H1 (cell line): ENCODE results near the gene CNIH1. TPM values are rescaled to one million over a fixed set of nuclear protein-coding genes. Genes with fewer than 3 reads are reported as not detected.
A peak's percentile ranks its signal among the peaks of the same experiment; 100 is the strongest.

Source experiments
- CTCF ChIA-PET: fragments of 300-600 bp; sonication (Branson Sonifier 250); formaldehyde crosslinking; loops from one replicate; lab custom pipeline; 2021; ENCODE audit not compliant: partially characterized antibody; lab: Charles Lee
- POLR2A ChIA-PET: fragments of 300-600 bp; sonication (Branson Sonifier 250); formaldehyde crosslinking; loops from one replicate; lab custom pipeline; 2021; ENCODE audit warnings: inconsistent platforms; ENCODE audit not compliant: partially characterized antibody; lab: Charles Lee
- DNase-seq, 2 experiments: peaks; one replicate each; pipeline versions ENCODE4 v3.0.0 to v3.0.0-alpha.2; 2010 to 2022; ENCODE audit warnings: low spot score in 2 of 2, low read depth in 1 of 2, mixed read lengths in 1 of 2
- FAIRE-seq: peaks from 2 replicates; lab custom pipeline; 2011; peaks lifted over from hg19 to GRCh38; lab: Jason Lieb, UNC
- H2AFZ ChIP-seq: 2 replicates; pipeline ENCODE4 v1.8.1; 2012; ENCODE audit warnings: low read length, inconsistent platforms
- H2AK5ac ChIP-seq: 2 replicates; pipeline ENCODE4 v1.6.1; 2013; ENCODE audit warnings: low read depth, low read length
- H2BK120ac ChIP-seq: replicated peaks from 2 replicates; pipeline ENCODE3; 2013; ENCODE audit warnings: low read depth, low read length, inconsistent platforms
- H2BK12ac ChIP-seq: 2 replicates; pipeline ENCODE4 v1.6.1; 2013; ENCODE audit warnings: low read depth, low read length
- H2BK15ac ChIP-seq: 2 replicates; pipeline ENCODE4 v1.6.1; 2013; ENCODE audit warnings: low read length
- H2BK20ac ChIP-seq: 2 replicates; pipeline ENCODE4 v1.6.1; 2013; ENCODE audit warnings: low read length
- H2BK5ac ChIP-seq: 2 replicates; pipeline ENCODE4 v1.6.1; 2013; ENCODE audit warnings: low read depth, low read length
- H3K14ac ChIP-seq: 2 replicates; pipeline ENCODE4 v1.6.1; 2013; ENCODE audit warnings: inconsistent platforms; ENCODE audit not compliant: insufficient read length
- H3K18ac ChIP-seq: 2 replicates; pipeline ENCODE4 v1.6.1; 2013; ENCODE audit warnings: low read length; ENCODE audit errors: extremely low read depth
- H3K23ac ChIP-seq: 2 replicates; pipeline ENCODE4 v1.6.1; 2013; ENCODE audit warnings: inconsistent platforms; ENCODE audit not compliant: insufficient read length
- H3K23me2 ChIP-seq: 2 replicates; pipeline ENCODE4 v1.6.1; 2013; ENCODE audit warnings: low read depth, low read length
- H3K27ac ChIP-seq: 2 replicates; pipeline ENCODE4 v1.6.1; 2011; ENCODE audit warnings: low read depth, low read length, inconsistent platforms
- H3K27me3 ChIP-seq, 4 experiments: replicated peaks in 1 of 4; 1 replicate in 1 of 4; 2 replicates in 3 of 4; pipeline versions ENCODE4 v1.6.1 to v1.8.1; 2011 to 2013; ENCODE audit warnings: low read length in 3 of 4, mild to moderate bottlenecking in 3 of 4, inconsistent platforms in 2 of 4, mixed read lengths in 2 of 4, moderate library complexity in 1 of 4; ENCODE audit not compliant: control insufficient read depth in 3 of 4, insufficient read depth in 3 of 4; ENCODE audit errors: extremely low read depth in 1 of 4
- H3K36me3 ChIP-seq, 4 experiments: 2 replicates each; pipeline versions ENCODE4 v1.6.1 to v1.8.1; 2011 to 2013; ENCODE audit warnings: mild to moderate bottlenecking in 4 of 4, low read length in 3 of 4, moderate library complexity in 2 of 4, control low read depth in 1 of 4, inconsistent platforms in 1 of 4; ENCODE audit not compliant: insufficient read depth in 4 of 4, control insufficient read depth in 2 of 4
- H3K4ac ChIP-seq: replicated peaks from 2 replicates; pipeline ENCODE3; 2013; ENCODE audit warnings: low read length, low read depth, mixed read lengths, inconsistent platforms; ENCODE audit not compliant: insufficient read length
- H3K4me1 ChIP-seq, 4 experiments: replicated peaks in 1 of 4; 1 replicate in 1 of 4; 2 replicates in 3 of 4; pipeline versions ENCODE4 v1.6.1 to v1.8.1; 2011 to 2013; ENCODE audit warnings: low read length in 3 of 4, inconsistent platforms in 2 of 4, mixed read lengths in 1 of 4; ENCODE audit not compliant: insufficient read depth in 4 of 4, control insufficient read depth in 3 of 4
- H3K4me2 ChIP-seq, 2 experiments: 2 replicates each; pipeline versions ENCODE4 v1.6.1 to v1.8.1; 2011 to 2013; ENCODE audit warnings: low read depth in 2 of 2, low read length in 2 of 2, control low read depth in 1 of 2, inconsistent platforms in 1 of 2, mild to moderate bottlenecking in 1 of 2; ENCODE audit not compliant: insufficient read depth in 1 of 2
- H3K4me3 ChIP-seq, 4 experiments: fragments of 200-600, 300-600 bp in 1 of 4; sonication (generic), shearing (Covaris generic), sonication (Bioruptor Twin) in 1 of 4; 2 replicates each; pipeline versions ENCODE4 v1.5.1 to v1.8.1; 2011 to 2016; ENCODE audit warnings: low read length in 4 of 4, low read depth in 3 of 4, control low read depth in 2 of 4, inconsistent platforms in 2 of 4, mild to moderate bottlenecking in 2 of 4, mixed read lengths in 1 of 4, moderate library complexity in 1 of 4; ENCODE audit not compliant: insufficient read depth in 2 of 4; ENCODE audit errors: extremely low read depth in 1 of 4
- H3K56ac ChIP-seq: replicated peaks from 2 replicates; pipeline ENCODE3; 2013; ENCODE audit warnings: low read depth, mild to moderate bottlenecking, mixed read lengths, low read length, inconsistent platforms; ENCODE audit not compliant: insufficient read length
- H3K79me1 ChIP-seq: 2 replicates; pipeline ENCODE4 v1.6.1; 2013; ENCODE audit warnings: low read depth, low read length, control low read depth
- H3K79me2 ChIP-seq, 2 experiments: 2 replicates each; pipeline versions ENCODE4 v1.6.1 to v1.8.1; 2012 to 2013; ENCODE audit warnings: low read length in 2 of 2, mild to moderate bottlenecking in 2 of 2, inconsistent platforms in 1 of 2; ENCODE audit not compliant: insufficient read depth in 2 of 2, control insufficient read depth in 1 of 2
- H3K9ac ChIP-seq, 4 experiments: replicated peaks in 1 of 4; 1 replicate in 1 of 4; 2 replicates in 3 of 4; pipeline versions ENCODE4 v1.6.1 to v1.8.1; 2011 to 2013; ENCODE audit warnings: low read depth in 3 of 4, low read length in 3 of 4, control low read depth in 2 of 4, mild to moderate bottlenecking in 2 of 4, moderate library complexity in 2 of 4, inconsistent platforms in 1 of 4; ENCODE audit errors: extremely low read depth in 1 of 4
- H3K9me3 ChIP-seq, 2 experiments: 2 replicates each; pipeline versions ENCODE4 v1.6.1 to v1.8.1; 2012 to 2013; ENCODE audit warnings: mild to moderate bottlenecking in 2 of 2, moderate library complexity in 2 of 2, control low read depth in 1 of 2, inconsistent platforms in 1 of 2, low read depth in 1 of 2, low read length in 1 of 2, mixed read lengths in 1 of 2; ENCODE audit not compliant: insufficient read depth in 2 of 2
- H4K20me1 ChIP-seq, 2 experiments: replicated peaks in 1 of 2; 2 replicates each; pipeline versions ENCODE3 to v1.8.1; 2011 to 2013; ENCODE audit warnings: inconsistent platforms in 2 of 2, low read length in 2 of 2, mild to moderate bottlenecking in 1 of 2; ENCODE audit not compliant: insufficient read depth in 2 of 2, control insufficient read depth in 1 of 2
- H4K5ac ChIP-seq: 2 replicates; pipeline ENCODE4 v1.6.1; 2013; ENCODE audit warnings: low read length, low read depth, mixed read lengths, inconsistent platforms; ENCODE audit not compliant: insufficient read length
- H4K8ac ChIP-seq: 2 replicates; pipeline ENCODE4 v1.8.0; 2013; ENCODE audit warnings: mild to moderate bottlenecking, moderate library complexity, low read length, inconsistent platforms; ENCODE audit not compliant: insufficient read depth; ENCODE audit errors: extremely low read depth
- H4K91ac ChIP-seq: replicated peaks from 2 replicates; pipeline ENCODE3; 2013; ENCODE audit warnings: low read length, mixed read lengths, inconsistent platforms; ENCODE audit not compliant: insufficient read length
- BACH1 ChIP-seq: IDR thresholded peaks from 2 replicates; pipeline ENCODE4 v1.6.1; 2012; ENCODE audit warnings: low read length, improper control_type of control experiment
- BRCA1 ChIP-seq: IDR thresholded peaks from 2 replicates; pipeline ENCODE4 v1.6.1; 2012; ENCODE audit warnings: low read depth, low read length, improper control_type of control experiment
- CBX5 ChIP-seq: fragments of 300-800, 300-1000 bp; sonication (generic); IDR thresholded peaks from 2 replicates; pipeline ENCODE4 v1.7.1; 2016; ENCODE audit warnings: antibody characterized with exemption, low read length, low read depth
- EGR1 ChIP-seq: IDR thresholded peaks from 2 replicates; pipeline ENCODE4 v1.6.1; 2011; ENCODE audit warnings: low read depth, low read length, borderline replicate concordance
- JUND ChIP-seq: IDR thresholded peaks from 2 replicates; pipeline ENCODE4 v1.6.1; 2011; ENCODE audit warnings: mild to moderate bottlenecking, improper control_type of control experiment, low read length
- KDM1A ChIP-seq: fragments of 200-600, 300-600 bp; sonication (generic); IDR thresholded peaks from 2 replicates; pipeline ENCODE4 v1.7.1; 2016; ENCODE audit warnings: mild to moderate bottlenecking, low read length, borderline replicate concordance
- MAX ChIP-seq: IDR thresholded peaks from 2 replicates; pipeline ENCODE4 v1.6.1; 2012; ENCODE audit warnings: inconsistent platforms
- RFX5 ChIP-seq: IDR thresholded peaks from 2 replicates; pipeline ENCODE4 v1.6.1; 2011; ENCODE audit warnings: low read depth, low read length, improper control_type of control experiment, borderline replicate concordance
- SIN3A ChIP-seq, 2 experiments: IDR thresholded peaks in 1 of 2; conservative IDR thresholded peaks in 1 of 2; 2 replicates each; pipeline ENCODE4 v1.6.1; 2011 to 2012; ENCODE audit warnings: low read length in 2 of 2, improper control_type of control experiment in 1 of 2, low read depth in 1 of 2, mild to moderate bottlenecking in 1 of 2
- SP4 ChIP-seq: IDR thresholded peaks from 2 replicates; pipeline ENCODE4 v1.6.1; 2012; ENCODE audit warnings: low read length, inconsistent platforms
- TAF1 ChIP-seq: IDR thresholded peaks from 2 replicates; pipeline ENCODE4 v1.6.1; 2011; ENCODE audit warnings: mild to moderate bottlenecking, low read depth, low read length
- TBP ChIP-seq: IDR thresholded peaks from 2 replicates; pipeline ENCODE4 v1.6.1; 2011; ENCODE audit warnings: low read depth, low read length, improper control_type of control experiment
- polyA plus RNA-seq, 7 experiments: library from polyadenylated mRNA; depleted of rRNA in 3 of 7; stranded (reverse) in 5 of 7; unstranded in 2 of 7; fragments of >200 nt in 5 of 7; fragments of 200-250 nt in 2 of 7; gene quantifications; 1 replicate in 5 of 7; 2 replicates in 1 of 7; 4 replicates in 1 of 7; pipeline versions ENCODE4 v1.2.1 to v1.2.3, GENCODE V29; 2011 to 2013; ENCODE audit warnings: missing spikeins in 2 of 7, mixed read lengths in 2 of 7
- total RNA-seq: library from RNA; stranded (reverse); fragmentation: NEBNext Ultra II Directional; extraction: Animal tissue kit (Norgen Biotek cat#: 25700); gene quantifications from 2 replicates; pipeline ENCODE4 v1.2.1, GENCODE V29; 2021
- TF ChIP-seq, protein P1 (sequence below): IDR thresholded peaks from 2 replicates; pipeline ENCODE4 v1.6.1; 2011; ENCODE audit warnings: low read length, improper control_type of control experiment

Gene CNIH1
- total and polyA plus RNA-seq, 2 of the 8 experiments (the other 6 are each of a cell fraction or from before 2014, with no cell fraction given), result 119 to 333 TPM

GRCh38 chr14:54381821-54382220 is 59.4 kb downstream of the CNIH1 start:
- Histone ChIP-seq H4K20me1 (no peaks in the 10 kb centered on the region), H3K23me2 (no peaks in the 10 kb centered on the region), H3K4me1 (0 out of 7 replicates have a peak, but pooled peaks cover 0 to 4% (median 0%) of the 10 kb centered on the region in 4 experiments), H4K91ac (no peak overlapping the region), H3K4me2 (no peak overlapping the region), H3K36me3 (no peaks in the 10 kb centered on the region), H2BK120ac (no peak overlapping the region), H2AK5ac (no peak overlapping the region), H3K14ac (no peak overlapping the region), H3K27me3 (no peaks in the 10 kb centered on the region), H3K4me3 (no peak overlapping the region), H3K18ac (no peak overlapping the region), H3K23ac (no peak overlapping the region), H4K5ac (no peak overlapping the region), H2BK20ac (no peak overlapping the region), H3K9me3 (no peaks in the 10 kb centered on the region), H3K4ac (no peak overlapping the region), H3K79me1 (no peaks in the 10 kb centered on the region), H3K27ac (no peak overlapping the region), H2BK15ac (no peak overlapping the region), H2BK5ac (no peak overlapping the region), H2AFZ (0 out of 2 replicates have a peak overlapping the region, but pooled peaks have one; percentile 84), H2BK12ac (no peak overlapping the region), H3K56ac (no peak overlapping the region), H4K8ac (no peak overlapping the region), H3K9ac (no peak overlapping the region), H3K79me2 (no peaks in the 10 kb centered on the region)
- ChIA-PET POLR2A (interaction anchor here (0.5 to 2.6 kb wide), 3 partner anchors 9 to 172 kb away, joined by 3 to 15 read pairs (median 3); no protein-coding TSS in a partner anchor), CTCF (interaction anchor here (0.6 to 1.2 kb wide), 8 partner anchors 8 to 878 kb away, joined by 3 to 4 read pairs (median 3); no protein-coding TSS in a partner anchor)
- DNase-seq (no peak), FAIRE-seq (no peak)
- TF ChIP-seq SP4, result no peak
- TF ChIP-seq TAF1, result no peak
- no peak for TF ChIP-seq MAX
- TF ChIP-seq BACH1, result no peak
- no peak for TF ChIP-seq SIN3A (conservative IDR thresholded peaks at IDR 0.05 in 1 of 2, IDR thresholded peaks at IDR 0.05 in 1 of 2; ENCODE audit: low read depth in 1 of 2, low read length in 2 of 2)
- TF ChIP-seq EGR1, result no peak
- TF ChIP-seq TBP, result no peak
- TF ChIP-seq RFX5, result no peak
- no peak for TF ChIP-seq JUND
- no peak for TF ChIP-seq BRCA1
- no peak for TF ChIP-seq CBX5
- TF ChIP-seq, protein P1, sequence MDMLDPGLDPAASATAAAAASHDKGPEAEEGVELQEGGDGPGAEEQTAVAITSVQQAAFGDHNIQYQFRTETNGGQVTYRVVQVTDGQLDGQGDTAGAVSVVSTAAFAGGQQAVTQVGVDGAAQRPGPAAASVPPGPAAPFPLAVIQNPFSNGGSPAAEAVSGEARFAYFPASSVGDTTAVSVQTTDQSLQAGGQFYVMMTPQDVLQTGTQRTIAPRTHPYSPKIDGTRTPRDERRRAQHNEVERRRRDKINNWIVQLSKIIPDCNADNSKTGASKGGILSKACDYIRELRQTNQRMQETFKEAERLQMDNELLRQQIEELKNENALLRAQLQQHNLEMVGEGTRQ, result no peak
- no peak for TF ChIP-seq KDM1A
